NCI-H1048 (cell line): ENCODE data around the gene EDC4.
"Not testable (repeated sequence)": the region's sequence is repeated elsewhere in the genome, so short reads cannot be mapped to it uniquely, and the experiment has no call there.

ENCODE experiments used
- DNase-seq: peaks from one replicate; lab custom pipeline; 2025; lab: John Stamatoyannopoulos, UW

EDC4 gene

DNA sequence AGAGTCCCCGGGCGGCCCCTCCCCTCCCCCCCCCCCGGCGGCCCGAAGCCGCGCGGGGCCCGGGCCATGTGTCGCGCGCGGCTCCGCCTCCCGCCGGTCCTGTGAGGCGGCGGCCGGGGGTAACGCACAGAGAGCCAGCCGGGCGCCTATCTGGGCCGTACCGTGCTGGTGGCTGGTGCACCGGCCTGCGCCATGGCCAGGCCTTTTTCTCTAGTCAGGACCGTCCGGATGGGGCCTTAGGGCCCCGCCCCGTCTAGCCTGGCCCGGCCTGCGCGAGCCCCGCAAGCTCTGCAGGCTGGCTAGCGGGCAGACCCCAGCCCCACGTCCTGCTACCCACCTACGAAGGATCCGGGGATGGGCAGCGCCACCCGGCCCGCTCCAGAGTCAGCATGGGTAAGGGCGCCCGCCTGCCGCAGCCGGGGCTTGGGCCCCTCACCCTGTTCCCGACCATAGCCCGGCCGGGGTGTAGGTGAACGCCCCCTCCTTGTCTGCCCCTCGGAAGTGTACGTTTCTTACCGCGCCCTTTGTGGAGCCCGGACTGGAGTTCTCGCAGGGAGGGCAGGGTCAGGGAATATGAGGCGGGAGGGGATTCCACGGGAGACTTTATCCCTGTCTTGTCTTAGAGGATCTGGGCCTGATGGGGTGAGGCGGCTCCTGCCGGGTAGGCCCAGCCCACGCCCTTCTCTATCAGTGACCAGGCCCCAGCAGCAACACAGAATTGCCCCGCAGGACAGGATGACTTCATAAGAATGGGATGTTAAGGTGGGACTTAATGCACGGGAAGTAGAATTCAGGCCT is 25.6 kb upstream of the EDC4 start, which contains the start of gene CENPT:
Gene CENPT, minus strand, starts transcription at position 630 of the 798 bp plus-strand sequence. CDS start 13,834 bp downstream, outside the sequence.
- no peak for DNase-seq

DNA sequence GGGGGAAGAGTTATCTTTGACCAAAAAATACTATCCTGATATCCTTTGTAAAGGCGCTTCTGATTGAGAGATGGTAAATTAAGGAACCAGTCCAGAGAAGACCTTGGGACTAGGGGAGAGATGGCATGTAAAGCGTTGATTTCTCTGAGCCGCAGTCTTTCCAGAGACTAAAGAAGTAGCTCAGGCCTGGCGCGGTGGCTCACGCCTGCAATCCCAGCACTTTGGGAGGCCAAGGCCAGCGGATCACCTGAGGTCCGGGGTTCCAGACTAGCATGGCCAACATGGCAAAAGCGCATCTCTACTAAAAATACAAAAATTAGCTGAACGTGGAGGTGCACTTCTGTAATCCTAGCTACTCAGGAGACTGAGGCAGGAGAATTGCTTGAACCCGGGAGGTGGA is 24.7 kb upstream of the EDC4 start:
- no peak for DNase-seq

DNA sequence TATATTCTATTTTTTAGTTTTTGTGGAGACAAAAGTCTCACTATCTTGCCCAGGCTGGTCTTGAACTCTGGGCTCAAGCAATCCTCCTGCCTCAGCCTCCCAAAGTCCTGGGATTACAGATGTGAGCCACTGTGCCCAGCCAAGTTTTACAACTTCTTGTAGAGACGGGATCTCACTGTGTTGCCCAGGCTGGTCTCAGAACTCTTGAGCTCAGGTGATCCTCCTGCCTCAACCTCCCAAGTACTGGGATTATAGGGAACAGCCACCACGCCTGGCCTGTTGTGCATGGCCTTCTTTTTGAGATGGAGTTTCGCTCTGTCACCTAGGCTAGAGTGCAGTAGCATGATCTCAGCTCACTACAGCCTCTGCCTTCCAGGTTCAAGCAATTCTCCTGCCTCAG is 19.2 kb upstream of the EDC4 start:
- DNase-seq: no peak

DNA sequence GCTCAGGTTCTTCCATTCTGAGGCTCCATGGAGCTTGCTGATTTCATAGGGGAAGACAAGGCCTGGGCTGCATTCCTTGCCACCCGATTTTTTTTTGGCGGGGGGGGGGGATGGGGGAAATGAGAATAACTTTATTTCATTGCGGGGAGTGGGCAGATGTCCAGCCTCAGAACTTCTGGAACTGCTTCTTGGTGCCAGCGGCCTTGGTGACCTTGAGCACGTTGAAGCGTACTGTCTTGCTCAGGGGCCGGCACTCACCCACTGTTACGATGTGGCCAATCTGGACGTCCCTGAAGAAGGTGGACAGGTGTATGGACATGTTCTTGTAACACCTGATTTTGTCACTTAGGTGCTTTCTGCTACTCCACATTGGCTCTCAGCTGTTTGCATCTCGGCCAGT is 17.1 kb upstream of the EDC4 start:
- no peak for DNase-seq

DNA sequence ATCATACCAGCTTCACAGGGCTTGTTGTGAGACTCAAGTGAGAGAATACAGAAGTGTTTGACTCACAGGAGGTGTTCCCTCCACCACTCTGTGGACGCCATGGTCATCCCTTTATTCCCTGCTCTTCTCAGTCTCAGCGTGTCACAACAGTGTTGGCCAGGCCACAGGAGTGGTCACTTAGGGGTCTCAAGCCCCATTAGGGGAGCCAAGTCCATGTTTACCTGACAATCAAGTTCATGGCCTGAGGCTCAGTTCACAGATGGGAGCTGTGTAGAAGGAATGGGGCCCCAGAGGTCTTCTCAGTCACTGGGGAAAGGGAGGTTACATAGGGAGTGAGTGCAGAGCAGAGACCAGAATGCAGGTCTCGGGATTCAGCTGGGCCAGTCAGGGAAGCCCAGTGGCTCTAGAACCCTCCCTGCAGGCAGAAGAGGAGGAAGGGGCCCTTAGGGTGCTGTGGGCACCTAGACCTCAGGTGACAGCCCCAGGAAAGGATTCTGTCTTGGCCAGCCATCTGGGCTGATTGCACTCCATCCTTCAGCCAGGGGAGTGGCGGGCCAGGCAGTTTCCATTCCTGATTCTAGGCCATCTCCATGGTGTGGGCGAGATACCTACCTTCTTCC is 15.8 kb upstream of the EDC4 start:
- DNase-seq: no peak

DNA sequence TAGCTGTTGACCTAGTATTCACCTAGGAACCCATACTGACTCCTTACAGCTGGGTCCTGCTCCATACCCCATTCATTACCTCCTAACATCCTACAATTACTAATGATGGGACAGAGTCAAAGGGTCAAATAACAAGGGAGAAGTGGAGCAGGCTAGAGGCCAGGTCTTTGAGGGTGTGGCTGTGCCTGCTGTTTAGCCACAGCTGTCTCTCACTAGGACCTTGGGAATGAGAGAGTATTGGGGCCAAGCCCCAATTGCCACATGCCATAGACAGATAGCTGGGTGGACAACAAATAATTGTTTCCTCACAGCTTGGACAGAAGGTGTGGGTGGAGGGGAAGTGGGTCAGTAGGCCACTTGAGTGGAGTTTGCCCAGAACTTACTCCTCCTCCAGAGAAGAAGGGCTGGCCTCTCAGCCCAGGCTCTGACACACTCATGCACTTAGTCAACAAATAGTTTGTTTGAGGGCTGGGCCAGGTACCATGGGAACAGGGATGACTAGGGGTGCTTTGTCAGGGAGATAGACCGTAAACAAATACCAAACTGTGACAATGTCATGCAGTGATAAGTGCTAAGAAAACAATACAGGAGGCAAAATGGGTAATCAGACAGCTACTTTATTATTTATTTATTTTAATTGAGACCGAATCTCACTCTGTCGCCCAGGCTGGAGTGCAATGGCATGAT is 15.2 kb upstream of the EDC4 start:
- no peak for DNase-seq

DNA sequence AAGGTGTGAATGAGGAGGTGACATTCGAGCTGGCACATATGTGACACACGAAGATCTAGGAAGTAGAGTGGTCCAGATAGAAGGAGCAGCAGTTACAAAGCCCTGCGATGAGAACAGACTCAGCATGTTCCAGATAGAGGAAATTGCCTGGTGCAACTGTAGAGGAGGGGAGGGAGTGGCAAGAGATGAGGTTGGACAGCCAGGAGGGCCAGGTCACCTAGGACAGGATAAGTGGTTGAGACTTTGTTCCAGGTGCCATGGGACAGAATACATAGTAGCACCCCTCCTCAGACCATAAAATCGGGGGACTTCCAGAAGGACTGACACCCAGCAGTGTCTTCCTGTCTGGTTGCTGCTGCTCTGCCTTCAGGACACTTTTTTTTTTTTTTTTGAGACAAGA is 14.4 kb upstream of the EDC4 start:
- DNase-seq: no peak

DNA sequence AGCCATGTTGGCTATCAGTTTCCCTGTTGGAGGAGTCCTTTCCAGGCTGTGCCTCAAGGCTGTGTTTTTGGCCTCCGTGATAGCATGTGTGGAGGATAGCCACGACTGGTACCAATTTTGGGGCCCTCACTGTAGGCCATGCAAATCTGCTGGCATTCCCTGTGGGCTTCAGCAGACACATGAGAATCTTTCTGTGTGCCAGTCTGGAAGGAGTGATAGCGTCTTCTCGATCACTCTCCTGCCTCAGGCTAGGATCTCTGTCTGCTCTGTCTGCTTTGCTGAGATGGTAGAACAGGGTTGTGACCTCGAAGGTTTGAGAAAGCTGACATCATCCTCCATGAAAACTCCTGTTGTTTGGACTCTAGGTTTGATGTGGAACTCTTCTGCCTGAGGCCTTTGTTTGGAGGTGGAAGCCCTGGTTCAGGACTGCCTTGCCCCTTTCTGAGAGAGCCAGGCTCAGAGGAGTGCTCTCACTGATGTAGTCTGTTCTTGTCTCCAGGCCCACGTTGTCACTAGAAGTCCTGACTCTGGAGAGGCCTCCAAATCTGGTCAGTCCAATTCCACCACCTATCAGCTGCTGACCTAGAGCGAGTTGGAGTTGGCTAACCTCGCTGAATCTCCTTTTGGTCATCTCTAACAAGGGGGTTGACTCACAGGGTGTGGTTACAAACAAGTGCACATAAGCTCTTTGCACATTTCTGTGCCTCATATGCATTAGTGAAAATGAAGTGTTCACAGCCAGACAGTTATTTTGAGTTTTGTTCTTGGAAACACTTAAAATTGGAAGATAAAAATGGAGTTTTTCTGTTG is 12.1 kb upstream of the EDC4 start:
- DNase-seq: no peak

DNA sequence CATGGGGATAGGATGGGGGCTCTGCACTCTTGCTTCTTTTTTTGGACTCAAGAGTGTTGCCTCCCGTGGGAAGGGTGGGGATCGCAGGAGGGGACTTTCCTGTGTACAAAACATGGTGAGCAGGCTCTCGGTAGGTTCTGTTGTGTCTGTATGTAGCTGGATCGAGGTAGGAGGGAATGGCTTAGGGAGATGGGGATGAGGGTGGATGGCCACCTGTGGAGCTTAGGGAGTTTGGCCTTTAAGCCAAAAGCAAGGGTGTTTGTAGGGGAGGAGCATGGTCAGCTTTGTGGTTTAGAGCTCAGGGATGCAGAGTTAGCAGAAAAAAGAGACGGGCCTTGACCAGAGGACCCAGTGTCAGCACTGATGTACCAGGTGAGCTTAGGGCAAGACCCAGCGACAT is 11.0 kb upstream of the EDC4 start:
- no peak for DNase-seq

DNA sequence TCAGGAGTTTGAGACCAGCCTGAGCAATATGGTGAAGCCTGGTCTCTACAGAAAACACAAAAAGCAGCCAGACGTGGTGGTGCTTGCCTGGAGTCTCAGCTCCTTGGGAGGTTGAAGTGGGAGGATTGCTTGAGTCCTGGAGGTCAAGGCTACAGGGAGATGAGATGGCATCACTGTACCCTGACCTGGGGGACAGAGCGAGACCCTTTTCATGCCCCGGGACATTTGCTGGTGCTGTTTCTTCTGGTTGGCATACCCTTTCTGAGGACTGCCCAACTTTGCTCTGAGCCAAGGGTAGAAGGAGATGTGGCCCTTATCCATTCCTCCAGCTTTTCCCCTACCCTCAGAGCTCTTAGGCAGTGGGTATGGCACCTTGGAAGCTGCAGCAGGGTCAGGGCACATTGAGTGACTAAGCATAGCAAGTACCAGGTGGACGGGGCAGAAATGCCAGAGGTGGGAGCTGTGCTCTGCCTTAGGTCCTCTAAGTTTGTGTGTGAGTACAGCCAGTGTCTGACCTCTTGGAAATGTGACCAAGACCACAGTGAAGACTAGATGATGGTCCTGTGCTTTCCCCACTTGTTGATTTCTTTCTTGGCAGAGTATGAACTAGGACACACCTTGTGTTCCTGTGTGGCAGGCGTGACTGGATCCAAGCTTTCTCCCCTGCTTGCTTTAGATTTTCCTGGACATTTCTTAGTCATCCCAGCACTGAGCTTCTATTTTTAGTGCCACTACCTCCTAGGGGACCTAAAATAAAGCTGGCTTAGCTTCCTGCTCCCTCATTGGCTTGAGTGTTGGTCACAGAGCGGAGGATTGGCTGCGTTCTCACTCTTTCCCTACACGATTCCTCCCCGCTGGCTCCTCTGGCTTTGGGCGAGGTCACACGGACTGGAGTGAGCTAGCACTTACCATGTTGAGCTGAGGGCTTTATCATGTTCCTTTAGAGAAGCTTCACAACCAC is 9.9 kb upstream of the EDC4 start:
- DNase-seq: no peak

DNA sequence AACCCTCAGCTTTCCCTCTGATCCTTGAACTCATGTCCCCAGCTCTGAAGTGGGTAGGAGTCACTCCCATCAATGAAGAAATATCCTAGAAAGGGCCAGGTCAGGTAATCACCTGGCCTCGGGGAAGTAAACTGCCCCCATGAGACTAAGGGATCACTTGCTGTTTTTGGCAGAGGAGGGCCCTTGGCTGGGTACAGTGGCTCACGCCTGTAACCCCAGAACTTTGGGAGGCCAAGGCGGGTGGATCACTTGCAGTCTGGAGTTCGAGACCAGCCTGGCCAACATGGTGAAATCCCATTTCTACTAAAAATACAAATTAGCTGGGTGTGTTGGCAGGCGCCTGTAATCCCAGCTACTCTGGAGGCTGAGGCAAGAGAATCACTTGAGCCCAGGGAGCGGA is 8.8 kb upstream of the EDC4 start:
- DNase-seq: not testable (repeated sequence)

DNA sequence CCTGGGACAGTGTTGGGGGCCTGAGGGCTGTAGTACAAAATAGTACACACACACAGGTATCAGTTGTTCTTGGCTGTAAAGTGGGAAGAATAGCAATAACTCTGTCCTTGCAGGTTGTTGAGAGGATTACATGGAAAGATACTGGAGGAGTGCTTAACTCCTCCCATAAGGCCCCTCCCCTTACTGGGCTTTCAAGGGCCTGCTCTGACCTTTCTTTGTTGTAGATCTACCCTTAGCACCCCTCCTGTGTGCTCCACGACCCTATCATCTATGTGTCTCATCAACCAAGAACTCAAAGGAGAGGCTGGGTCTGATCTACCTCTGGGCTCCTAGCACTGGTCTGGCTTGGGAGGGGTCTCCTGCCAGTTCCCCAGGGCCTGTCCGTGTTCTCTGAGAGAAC is 8.3 kb upstream of the EDC4 start:
- DNase-seq: no peak

DNA sequence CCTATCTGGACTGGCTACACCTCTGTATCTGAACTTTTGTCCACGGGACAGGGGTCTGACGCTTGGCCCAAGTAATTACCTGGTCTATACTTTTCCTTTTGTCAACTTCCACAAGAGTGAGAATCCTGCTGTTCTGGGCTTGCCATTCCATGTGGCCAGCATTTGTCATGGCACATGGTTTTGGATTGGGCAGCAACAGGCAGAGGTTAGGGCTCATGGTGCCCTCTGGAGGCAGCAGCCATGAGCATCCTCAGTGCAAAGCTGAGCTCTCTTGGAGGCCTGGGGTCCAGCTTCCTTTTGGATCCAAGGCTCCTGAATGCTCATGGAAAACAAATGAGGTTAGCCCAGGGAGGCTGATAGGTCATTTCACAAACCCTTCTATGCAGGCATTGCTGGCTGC is 7.5 kb upstream of the EDC4 start:
- no peak for DNase-seq

DNA sequence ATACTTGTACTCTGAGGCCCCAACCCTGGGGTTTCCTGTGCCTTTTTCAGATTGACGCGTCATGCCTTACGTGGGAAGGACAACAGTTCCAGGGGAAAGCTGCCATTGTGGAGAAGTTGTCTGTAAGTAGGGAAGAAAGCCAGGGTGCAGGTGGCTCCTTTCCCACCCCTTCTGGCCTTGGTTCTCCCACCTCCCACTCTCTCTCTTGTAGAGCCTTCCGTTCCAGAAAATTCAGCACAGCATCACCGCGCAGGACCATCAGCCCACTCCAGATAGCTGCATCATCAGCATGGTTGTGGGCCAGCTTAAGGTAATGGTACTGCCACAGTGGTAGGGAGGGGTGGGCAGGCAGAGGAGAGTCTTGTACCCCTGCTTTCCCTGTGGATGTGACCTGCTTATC is 4.6 kb upstream of the EDC4 start:
- no peak for DNase-seq

DNA sequence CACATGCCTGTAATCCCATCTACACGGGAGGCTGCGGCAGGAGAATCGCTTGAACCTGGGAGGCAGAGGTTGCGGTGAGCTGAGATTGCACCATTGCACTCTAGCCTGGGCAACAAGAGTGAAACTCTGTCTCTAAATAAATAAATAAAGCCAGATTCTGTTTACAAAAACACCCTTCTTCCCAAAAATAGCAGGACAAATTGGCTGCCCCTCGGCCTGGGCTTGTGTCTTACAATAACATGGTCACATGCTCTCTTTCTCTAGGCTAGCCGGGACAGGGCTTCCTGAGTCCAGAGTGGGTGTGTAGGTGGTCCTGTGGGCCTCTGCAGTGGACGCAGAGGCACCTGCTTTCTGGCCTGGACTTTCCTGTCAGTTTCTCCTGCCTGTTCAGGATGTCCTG is 3.2 kb upstream of the EDC4 start:
- DNase-seq: no peak

DNA sequence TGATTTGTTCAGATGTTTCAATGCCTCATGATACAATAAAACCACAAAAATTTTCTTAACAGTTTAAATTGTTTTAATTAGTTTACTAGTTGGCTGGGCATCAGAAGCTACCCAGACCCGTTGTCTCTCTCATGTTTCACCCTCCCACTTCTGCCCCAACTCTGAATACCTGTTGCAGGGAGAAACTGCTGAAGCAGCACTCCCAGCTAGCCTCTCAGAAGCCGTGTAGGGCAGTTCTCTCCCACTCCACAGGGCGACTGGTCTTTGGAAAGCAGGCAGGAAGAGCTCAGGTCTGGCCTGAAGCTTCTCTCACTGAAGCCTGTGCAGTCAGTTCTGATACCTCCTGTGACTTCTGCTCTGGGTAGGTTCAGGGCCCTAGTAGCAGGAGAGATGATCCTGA is 1.6 kb upstream of the EDC4 start:
- no peak for DNase-seq

DNA sequence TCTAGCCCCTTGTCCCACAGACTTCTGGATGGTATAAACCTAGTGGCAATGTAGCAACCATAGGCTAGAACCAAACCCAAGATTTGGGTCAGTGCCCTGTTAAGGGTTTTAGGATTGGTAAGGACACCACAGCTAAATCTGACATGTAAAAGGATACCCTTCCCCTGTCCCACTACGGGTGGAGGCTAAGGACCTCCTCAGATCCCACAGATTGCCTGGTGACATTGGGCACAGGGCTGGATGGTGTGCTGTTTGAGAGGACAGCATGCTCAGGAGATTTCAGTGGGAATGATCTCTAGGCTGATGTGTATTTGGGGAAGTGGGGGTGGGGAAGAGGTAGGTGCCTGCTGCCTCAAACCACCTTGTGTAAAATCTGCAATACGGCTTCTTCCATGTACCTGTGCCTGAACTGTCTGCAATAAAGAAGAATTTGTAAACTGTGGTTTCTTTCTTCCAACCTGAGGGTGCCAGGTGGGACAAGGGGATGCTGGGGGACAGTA is 671 bp upstream of the EDC4 start:
- DNase-seq: no peak

DNA sequence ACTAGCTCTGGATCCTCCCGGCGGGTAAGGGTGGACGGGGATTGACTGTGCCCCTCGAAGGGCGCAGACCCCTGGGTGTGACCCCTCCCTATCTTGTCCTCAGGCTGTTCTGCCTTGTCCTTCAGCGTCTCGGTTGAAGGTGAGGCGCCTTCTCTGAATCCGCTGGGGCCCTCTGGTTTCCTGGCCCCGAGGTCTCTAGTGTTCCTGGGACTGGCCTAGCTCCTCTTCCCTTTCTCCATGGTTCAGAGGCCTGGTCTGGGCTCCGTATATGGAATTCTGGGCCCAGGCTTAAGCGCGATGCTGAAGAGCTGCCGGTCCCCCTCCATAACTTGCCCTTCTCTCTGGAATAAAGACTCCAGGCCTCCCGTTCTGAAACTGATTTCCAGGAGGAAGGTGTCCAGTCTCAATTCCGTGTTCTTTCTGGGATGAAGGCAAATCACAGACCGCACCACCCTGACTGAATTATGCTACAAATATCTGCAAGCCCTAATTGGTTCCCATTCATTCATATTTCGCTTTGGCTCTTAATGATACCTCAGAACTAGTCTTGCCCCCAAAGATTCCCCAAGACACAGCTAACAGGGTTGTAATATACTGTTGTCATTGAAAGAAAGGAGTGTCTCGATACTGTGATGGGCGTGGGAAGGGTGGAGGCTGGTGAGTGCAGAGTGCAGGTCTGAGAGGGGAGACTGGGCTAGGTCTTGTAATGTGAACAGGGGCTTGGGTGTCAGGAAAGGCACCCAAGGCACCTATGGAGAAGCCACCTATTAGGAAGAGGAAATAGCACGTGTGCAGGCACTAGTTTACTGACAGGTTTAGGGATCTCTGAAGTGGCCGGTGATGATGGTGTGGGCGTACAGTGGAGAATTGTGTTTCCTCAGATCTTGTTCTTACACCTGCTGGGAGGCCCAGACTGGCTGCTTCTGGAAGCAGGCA is 851 bp downstream of the EDC4 start:
- DNase-seq: no peak

DNA sequence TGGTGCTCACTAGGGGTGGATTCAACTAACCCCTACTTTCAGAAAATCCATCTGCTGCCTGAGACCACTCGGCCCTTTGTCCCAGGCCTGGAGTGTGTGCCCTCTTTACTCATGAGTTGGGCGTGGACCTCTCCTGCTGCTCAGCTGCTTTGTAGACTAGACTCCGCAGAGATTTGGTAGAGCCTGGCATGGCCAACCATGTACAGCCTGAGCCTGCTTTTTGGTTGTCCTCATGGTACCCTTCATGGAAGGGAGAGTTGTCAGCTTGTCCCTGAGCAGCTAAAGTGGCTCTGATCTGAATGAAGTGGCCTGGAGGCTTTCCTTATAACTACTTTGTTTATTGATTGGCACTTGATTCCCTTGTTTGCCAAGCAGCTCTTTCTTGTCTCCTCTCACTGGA is 1.5 kb downstream of the EDC4 start:
- no peak for DNase-seq

DNA sequence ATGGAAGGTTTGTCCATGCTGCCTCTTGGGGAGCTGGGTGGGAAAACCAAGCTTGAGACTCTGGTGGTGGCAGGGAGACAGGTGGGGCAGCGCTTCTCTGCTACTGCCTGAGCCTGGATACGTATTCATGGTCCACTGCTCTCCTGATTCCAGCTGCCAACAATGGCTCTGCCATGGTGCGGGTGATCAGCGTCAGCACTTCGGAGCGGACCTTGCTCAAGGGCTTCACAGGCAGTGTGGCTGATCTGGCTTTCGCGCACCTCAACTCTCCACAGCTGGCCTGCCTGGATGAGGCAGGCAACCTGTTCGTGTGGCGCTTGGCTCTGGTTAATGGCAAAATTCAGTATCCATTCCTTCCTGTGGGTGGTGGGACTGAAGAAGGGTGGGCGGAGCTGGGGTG is 4.2 kb downstream of the EDC4 start:
- no peak for DNase-seq
